ENCODE data around the gene RAP1GAP2.
"Not testable (repeated sequence)": the region's sequence is repeated elsewhere in the genome, so short reads cannot be mapped to it uniquely, and the experiment has no call there.

The RAP1GAP2 gene

GRCh38 chr17:2796164-2797125 lies at the start of gene RAP1GAP2:
RAP1GAP2 (plus strand) TSS chr17:2796438; CDS start chr17:2796528, 90 bp downstream.
- DNase-seq, result peak; percentile 78

GRCh38 chr17:2749058-2749783 lies 47.0 kb upstream of the RAP1GAP2 start, which contains the start of gene CCDC92B:
CCDC92B (minus strand) TSS chr17:2749652; CDS start chr17:2735145, 14,507 bp downstream.
- no peak for DNase-seq

- DNase-seq, result peak; percentile 75
These were observed 46.5 kb upstream of the RAP1GAP2 start for GRCh38 chr17:2749784-2750181.

GRCh38 chr17:2750721-2751120 lies 45.5 kb upstream of the RAP1GAP2 start:
- no peak for DNase-seq

GRCh38 chr17:2751491-2751890 lies 44.7 kb upstream of the RAP1GAP2 start:
- no peak for DNase-seq

- no peak for DNase-seq
These were observed 40.1 kb upstream of the RAP1GAP2 start for GRCh38 chr17:2755891-2756724.

GRCh38 chr17:2758870-2759269 lies 37.4 kb upstream of the RAP1GAP2 start:
- no peak for DNase-seq

- DNase-seq, result no peak
These were observed 26.1 kb upstream of the RAP1GAP2 start for GRCh38 chr17:2770129-2770528.

- no peak for DNase-seq
These were observed 21.0 kb upstream of the RAP1GAP2 start for GRCh38 chr17:2775206-2775605.

GRCh38 chr17:2776589-2777241 lies 19.5 kb upstream of the RAP1GAP2 start:
- no peak for DNase-seq

- DNase-seq, result no peak
These were observed 18.9 kb upstream of the RAP1GAP2 start for GRCh38 chr17:2777242-2777867.

GRCh38 chr17:2778489-2778888 lies 17.7 kb upstream of the RAP1GAP2 start:
- no peak for DNase-seq

GRCh38 chr17:2779545-2779944 lies 16.7 kb upstream of the RAP1GAP2 start:
- no peak for DNase-seq

- no peak for DNase-seq
These were observed 16.0 kb upstream of the RAP1GAP2 start for GRCh38 chr17:2780256-2780655.

GRCh38 chr17:2780931-2781454 lies 15.2 kb upstream of the RAP1GAP2 start:
- no peak for DNase-seq

GRCh38 chr17:2781598-2781997 lies 14.6 kb upstream of the RAP1GAP2 start:
- not testable (repeated sequence) for DNase-seq

GRCh38 chr17:2782055-2782454 lies 14.2 kb upstream of the RAP1GAP2 start:
- no peak for DNase-seq

- DNase-seq, result no peak
These were observed 12.8 kb upstream of the RAP1GAP2 start for GRCh38 chr17:2783310-2784030.

GRCh38 chr17:2784864-2785263 lies 11.4 kb upstream of the RAP1GAP2 start:
- DNase-seq, result no peak

- not testable (repeated sequence) for DNase-seq
These were observed 10.9 kb upstream of the RAP1GAP2 start for GRCh38 chr17:2785376-2785775.

Data from activated CD4-positive, alpha-beta T cell treated with anti-CD3 and anti-CD28 coated beads, Interleukin-10, Interleukin-2, amounts not matched to agents 100 ng/mL and 50 ng/mL, durations not matched to agents 16 hours and 8 hours (primary cell).